ENCODE measurements around the gene RBP2.
"Not testable (repeated sequence)": the region's sequence is repeated elsewhere in the genome, so short reads cannot be mapped to it uniquely, and the experiment has no call there.

Gene RBP2

GRCh38 chr3:139414608-139415224 is 61.6 kb downstream of the RBP2 start:
- H3K9me3 ChIP-seq (ENCODE audit: control insufficient read depth, insufficient read depth, low read length): no peaks in the 10 kb centered on the region
- H3K4me3 ChIP-seq (ENCODE audit: low read depth, low read length): no peak overlapping the region
- H3K27me3 ChIP-seq (ENCODE audit: control insufficient read depth, insufficient read depth, low read length): no peaks in the 10 kb centered on the region
- no peaks in the 10 kb centered on the region for H3K4me1 ChIP-seq (ENCODE audit: control insufficient read depth, insufficient read depth, low read length)
- H3K9ac ChIP-seq (ENCODE audit: low read depth, low read length): no peak overlapping the region
- H3K36me3 ChIP-seq (ENCODE audit: control insufficient read depth, insufficient read depth, low read length): no peaks in the 10 kb centered on the region

- not testable (repeated sequence) for H3K9ac ChIP-seq (ENCODE audit: low read depth, low read length); H3K4me1 ChIP-seq (ENCODE audit: control insufficient read depth, insufficient read depth, low read length); H3K4me3 ChIP-seq (ENCODE audit: low read depth, low read length); H3K27me3 ChIP-seq (ENCODE audit: control insufficient read depth, insufficient read depth, low read length); H3K9me3 ChIP-seq (ENCODE audit: control insufficient read depth, insufficient read depth, low read length); H3K36me3 ChIP-seq (ENCODE audit: control insufficient read depth, insufficient read depth, low read length)
Measured at GRCh38 chr3:139412891-139413290, 63.4 kb downstream of the RBP2 start.

Measured in iPS-15b (cell line).